HG03039 (cell line): Measurements from ENCODE around the gene RGS6.

Source experiments
- ATAC-seq: cut with Tn5 transposase; IDR thresholded peaks from one replicate; pipeline ENCODE4 v1.9.1; 2021; ENCODE audit warnings: mild to moderate bottlenecking, moderate library complexity; ENCODE audit not compliant: unreplicated experiment

RGS6 gene

DNA sequence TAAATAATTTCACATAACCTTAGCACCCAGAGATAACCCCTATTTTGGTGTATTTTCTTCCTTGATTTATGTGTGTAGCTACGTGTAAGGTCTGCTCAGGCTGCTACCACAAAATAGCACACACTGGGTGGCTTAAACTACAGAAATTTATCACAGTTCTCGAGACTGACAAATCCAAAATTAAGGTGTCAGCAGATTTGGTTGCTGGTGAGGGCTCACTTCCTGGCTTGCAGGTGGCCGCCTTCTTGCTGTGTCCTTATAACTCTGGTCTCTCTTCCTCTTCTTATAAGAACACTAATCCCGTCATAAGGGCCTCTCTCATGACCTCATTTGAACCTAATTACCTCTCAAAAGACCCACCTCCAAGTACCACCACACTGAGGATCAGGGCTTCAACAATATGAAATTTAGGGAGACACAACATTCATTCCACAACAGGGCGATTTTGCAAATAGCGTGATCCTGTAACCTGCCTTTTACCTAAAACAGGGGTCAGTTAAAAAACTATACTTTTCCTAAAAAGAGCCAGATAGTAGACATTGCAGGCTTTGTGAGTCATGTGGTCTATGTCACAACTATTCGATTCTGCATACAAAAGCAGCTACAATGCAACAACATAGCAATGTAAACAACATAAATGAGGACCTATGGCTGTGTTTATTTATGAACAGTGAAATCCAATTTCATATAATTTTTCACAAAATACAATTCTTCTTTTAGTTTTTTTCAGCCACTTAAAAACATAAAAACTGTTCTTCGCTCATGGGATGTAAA lies 589.9 kb downstream of the RGS6 start:
- ATAC-seq: no peak

DNA sequence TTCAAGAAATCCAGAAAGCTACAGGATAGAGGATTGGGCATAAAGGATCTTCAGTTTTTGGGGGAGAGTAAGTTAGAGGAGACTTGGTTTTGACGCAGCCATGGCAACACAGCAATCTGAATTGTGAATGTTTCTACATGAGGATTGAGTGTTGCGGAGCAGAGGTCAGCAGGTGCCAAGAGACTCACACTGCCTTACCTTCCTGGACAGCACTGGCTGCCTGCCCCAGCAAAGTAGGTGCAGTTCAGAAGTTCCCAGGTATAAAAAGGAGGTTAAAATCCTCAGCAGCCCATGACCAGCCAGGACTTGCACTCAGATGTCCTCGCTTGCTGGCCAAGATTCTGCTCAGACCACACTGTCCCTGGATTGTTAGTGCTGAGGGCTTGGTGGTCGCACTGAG lies 590.6 kb downstream of the RGS6 start:
- ATAC-seq: no peak

DNA sequence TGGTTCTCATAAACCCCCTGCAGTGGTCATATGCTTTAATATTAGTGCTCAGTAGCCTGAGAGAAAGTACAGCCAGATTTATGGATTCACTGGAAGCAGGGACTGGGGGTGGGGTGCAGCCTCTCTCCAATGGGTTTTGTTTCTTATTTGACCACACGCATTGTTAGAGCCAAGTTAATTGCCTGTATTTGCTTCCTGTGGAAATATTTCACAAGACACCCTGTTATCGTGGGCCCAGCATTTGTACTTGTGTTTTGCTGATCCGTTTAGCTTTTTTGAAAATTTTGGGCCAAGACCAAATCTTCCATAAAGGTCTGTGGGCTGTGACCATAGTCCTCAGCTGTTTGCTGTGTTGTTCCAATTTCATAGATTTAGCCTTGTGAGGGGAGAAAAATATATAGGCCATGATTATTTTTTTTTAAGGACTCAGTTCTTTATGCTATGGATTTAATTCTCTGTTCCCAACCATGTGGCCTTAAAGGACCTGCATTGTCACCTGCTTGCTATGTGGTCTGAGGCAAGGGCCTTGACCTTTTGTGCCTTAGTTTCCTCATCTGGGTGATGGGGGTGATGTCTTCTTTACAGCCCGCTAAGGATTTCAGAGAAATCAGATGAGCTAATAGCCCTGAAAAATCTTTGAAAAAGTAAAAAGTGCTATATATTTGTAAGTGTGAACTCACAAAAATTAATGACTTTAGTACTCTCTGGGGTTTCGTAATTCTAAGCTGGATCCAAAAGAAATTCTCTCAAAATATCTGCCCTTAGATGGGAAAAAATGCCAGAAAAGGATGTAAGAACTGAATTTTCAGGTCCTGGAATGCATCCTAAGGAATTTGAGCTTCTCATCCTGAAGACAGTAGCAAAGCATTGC lies 591.4 kb downstream of the RGS6 start:
- no peak for ATAC-seq

DNA sequence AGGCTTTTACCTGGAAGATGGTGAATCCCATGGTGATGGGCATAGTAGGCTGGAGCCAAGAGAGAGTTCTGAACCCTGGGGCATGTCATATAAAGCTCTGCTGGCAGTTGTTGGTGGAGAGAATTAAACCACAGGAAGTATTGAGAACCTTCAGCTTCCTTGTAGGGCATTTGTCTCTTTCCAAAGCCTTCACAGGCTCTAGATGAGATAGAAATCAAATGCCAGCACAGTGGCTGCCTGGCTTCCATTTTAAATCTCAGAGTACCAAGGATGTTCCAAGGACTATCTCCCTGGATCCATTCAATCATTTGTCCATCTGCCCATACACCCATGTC lies 592.0 kb downstream of the RGS6 start:
- no peak for ATAC-seq

DNA sequence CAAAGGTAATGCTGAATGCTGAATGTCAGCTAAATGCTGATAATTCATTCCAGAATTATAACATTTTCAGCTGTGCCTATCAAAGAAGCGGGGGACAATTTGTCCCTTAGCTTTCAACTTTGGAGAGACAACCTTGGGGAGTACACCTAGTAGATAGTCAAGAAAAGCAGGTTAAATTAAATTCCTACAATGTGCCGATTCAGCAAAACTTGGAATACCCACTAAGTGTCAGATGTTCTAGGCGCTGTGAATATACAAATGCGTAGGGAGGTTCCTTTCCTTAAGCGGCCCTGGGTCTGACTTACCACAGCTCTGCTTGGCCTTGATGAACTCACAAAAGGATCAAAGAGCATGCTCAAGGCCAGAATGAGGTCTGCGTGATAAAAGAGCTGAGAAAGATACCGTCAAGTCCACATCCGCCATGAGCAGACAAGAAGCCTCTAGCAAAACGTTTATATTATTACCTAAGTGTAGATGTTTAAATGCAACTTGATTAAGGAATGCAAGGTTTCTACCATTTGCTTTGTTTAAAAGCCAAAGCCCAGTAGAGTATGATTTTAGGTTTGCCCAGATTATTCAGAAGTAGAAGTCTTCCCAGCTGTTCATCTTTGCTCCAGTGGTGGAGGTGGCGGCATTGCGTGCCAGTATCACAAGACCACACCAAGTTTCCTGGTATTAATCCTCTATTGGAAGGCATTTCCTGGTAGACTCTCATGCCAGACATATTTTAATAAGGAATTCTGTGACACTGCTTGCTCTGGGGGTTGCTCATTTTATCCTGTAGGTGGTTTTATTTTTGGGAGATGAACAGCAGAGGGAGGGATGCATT lies 593.1 kb downstream of the RGS6 start:
- ATAC-seq: no peak

DNA sequence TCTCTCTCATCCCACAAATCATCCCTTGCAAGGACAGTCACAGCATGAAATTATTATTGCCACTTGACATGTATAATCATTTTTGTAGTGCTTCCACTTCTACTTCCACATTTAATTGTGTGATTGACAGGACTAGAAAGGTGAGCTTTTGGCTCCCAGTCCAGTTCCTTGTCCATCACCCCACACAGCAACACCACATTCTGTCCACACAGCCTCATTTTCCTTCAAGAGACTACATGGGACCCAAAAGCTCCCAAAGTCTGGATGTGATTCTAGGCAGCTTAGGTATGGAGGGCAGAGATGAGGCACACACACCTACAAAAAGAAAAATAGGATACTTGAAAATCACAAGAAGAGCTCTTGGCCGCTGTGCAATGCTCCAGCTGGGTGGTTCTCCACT lies 595.4 kb downstream of the RGS6 start:
- ATAC-seq: no peak

DNA sequence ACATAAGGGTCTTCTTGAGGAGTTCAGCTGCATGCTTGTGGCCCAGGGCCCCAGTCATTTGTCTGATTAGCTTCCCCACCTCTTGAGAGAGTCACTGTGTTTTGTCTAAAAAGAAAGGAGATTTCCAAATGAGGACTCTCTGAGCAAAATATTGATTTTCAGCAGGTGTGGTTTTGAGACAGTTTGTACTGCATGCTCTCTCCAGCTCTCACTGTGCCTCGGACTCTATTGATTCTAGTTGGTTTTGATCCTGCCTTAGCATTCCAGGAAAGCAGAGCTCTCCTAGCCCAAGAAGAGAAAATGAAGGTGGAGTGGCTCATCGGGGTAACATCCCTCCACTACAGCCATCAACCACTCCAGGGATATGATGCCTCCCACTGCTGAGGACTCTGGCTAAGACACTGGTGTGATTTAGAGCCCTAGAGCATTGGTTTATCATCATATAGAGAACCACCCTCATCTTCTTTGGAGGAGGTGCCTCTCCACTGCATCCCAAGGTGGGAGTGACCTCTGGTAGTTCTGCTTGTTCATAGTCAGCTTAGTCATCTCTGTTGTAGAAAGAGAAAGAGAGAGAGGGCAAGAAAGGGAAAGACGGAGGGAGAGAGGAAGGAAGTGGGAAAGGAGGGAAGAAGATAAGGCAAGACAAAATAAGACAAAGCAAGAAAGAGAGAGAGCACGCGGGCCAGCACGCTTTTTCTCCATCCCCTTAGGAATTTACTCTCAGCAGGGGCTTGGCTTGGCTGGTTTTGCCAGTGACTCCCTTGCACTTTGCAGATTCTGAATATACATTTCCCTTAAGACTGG lies 596.0 kb downstream of the RGS6 start:
- no peak for ATAC-seq

DNA sequence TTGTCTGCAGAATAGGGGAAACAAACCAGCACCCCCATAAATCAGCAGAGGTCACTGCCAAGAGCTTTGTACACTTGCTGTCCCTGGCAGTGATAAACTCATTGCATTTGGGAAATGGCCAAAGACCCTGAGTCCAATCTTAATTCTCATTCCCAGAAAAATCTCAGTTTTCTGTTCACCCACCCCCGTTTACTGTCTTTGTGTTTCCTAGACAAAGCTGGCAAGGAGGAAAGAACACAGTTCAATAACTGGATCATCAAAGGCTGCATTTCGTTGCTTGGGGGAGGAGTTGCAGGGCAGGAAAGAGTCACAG lies 596.6 kb downstream of the RGS6 start:
- no peak for ATAC-seq

DNA sequence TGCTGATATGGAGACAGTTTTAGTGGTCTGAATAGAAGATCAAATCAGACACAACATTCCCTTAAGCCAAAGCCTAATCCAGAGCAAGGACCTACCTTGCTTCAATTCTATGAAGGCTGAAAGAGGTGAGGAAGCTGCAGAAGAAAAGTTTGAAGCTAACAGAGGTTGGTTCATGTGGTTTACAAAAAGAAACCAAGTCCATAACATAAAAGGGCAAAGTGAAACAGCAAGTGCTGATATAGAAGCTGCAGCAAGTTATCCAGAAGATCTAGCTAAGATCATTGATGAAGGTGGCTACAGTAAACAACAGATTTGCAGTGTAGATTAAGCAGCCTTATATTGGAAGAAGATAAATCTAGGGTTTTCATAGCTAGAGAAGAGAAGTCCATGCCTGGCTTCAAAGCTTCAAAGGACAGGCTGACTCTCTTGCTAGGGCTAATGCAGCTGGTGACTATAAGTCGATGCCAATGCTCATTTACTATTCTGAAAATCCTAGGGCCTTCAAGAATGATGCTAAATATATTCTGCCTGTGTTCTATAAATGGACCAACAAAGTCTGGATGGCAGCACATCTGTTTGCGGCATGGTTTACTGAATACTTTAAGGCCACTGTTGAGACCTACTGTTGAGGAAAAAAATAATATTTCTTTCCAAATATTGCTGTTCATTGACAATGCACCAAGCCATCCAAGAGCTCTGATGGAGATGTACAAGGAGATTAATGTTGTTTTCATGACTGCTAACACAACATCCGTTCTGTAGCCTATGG lies 600.6 kb downstream of the RGS6 start:
- no peak for ATAC-seq

DNA sequence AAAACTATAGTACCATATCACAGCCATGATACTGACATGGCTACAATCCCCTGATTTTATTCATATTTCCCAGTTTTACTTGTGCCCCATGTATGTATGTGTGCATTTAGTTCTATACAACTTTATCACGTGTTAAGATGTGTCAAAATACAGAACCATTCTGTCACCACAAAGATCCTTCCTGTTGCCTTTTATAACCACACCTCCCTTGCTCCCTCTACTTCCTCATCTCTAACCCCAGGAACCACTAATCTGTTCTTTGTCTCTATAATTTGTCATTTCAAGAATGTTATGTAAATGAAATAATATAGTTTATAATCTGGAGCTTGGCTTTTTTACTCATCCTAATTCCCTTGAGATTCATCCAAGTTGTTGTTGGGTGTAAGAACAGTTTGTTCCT lies 603.3 kb downstream of the RGS6 start:
- no peak for ATAC-seq

DNA sequence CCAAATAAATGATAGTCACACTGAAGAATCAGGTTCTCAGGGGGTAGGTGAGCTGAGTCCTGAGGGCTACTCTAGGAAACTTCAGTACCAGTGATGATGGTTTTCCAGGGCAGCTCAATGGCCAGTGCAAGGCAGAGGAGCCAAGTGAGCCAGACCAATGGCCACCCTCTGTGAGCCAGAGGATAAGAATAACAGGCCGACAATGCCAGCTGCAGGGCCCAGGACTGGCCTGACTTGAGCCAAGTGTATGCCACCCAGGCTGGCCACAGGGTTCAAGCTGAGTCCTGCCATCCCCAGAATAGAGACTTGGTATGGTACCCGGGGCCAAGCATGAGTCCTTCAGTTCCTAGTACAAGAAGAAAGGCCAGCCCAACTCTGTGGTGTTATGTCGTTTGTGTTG lies 606.2 kb downstream of the RGS6 start:
- no peak for ATAC-seq

DNA sequence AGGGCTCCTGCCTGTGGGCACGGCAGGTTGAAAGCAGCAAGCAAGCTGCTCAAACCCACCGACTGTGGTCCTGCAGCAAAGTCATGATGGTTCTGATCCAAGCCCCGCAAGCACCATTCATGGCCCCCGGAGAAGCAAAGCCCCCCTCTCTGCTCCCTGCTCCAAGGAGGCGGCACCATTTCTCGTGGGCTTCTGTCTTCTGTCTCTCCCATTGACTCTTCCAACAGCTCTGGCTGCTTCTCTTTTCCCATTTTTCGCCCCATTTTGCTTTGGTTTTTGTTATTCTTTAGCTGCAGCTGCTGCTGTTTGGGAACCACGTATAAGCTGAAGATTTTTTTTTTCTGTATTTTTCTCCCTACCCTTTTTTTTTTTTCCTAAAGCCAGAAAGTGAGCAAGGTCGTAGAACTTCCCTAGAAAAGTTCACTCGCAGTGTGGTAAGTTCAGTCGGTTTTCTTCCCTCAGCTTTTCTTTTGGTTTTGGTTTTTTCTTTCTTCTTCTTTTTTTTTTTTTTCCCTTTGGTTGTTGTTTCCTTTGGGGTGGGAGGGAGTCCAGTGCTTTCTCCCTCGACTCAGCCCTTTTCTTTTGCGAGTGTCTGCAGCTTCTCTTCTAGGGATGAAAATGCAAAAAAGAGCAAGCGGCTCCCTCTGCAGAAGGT lies 607.6 kb downstream of the RGS6 start:
- no peak for ATAC-seq

DNA sequence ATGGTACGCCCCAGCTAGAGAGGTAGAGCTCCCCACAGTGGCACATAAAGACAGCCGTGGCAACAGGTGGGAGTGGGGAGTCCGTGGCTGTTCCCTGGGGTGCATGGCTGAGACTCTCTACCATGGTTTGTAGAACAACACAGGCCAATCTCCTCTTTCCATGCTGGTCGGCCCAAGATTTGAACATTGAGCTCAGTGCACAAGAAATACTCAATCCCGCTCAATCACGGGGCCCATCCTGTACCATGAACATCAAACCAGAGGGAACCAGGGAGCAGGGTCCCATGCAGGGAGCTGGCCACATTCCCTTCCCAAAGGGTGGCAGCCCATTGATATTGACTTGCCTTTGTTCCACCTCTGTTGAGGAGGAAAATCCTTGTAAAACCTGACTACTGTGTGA lies 608.6 kb downstream of the RGS6 start:
- no peak for ATAC-seq

DNA sequence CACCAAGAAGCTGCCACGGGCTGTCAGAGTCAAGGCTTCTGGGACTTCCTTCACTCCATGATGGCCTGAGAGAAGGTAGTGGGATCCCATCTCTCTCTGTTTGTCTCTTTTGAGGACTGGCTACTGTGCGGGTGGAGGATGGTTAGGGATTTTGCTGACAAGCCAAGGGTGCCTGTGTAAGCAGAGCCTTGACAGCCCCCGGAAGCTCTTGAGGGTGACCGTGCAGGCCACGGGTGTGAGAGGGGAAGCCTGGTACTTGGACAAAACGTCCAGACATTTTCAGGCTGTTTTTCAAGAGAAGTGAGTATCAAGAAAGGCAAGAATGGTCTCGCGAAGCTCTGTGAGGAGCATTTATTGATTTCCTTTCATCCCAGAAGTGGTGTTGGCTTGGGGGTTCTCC lies 609.3 kb downstream of the RGS6 start:
- ATAC-seq: no peak

DNA sequence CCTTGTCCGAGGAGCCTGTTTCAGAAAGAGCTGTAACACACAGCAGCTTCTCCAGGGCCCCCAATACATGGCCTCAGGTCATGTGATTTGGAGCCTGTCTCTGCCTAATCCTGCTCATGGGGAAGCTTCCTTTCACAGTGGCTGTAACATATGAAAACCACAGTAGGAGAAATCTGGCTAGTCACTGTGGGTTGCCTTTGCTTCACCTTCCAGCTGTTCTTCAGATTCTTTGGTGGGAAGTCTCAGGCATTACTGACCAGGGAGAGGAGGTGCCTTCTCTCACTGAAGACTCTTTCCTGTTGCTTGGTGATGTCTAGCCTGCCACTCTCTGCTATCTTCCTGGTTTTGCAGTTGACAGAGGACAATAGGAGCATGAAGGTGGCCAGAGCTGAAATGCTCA lies 611.1 kb downstream of the RGS6 start:
- no peak for ATAC-seq

DNA sequence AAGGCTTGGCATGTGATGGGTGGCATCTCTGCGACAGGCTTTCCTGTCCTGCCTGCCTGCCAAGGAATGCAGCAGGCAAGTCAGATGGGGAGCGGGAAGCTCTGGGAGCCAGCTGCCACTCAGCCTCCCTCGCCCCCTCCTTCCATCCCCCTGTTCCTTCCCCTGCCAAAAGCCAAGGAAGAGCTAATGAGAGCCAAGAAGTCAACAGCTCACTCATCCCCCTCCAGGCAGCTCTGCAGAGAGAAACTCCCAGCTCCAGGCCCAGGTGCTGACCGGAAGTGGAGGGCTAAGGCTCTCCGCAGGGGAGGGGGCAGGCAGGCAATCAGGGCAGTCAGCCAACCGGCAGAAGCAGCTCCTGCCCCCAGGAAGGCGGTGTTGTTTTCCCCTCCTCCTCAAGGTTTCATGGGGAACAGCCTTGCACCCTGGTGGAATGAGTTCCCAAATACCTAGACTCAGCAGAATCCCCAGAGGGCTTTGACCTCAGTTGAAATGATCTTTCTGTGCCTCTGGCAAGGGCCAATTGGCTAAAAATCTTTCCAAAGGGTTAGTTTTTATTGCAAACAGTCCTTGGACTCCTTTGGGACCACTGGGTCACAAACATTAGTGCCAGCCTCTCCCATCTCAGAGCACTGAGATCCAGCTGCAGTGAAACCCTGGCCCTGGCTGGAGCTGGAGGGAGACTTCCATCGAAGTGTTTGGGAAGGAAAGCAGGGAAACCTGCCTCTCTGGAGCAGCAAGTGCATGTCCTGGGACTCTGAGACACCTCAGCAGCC lies 612.6 kb downstream of the RGS6 start:
- ATAC-seq: no peak

DNA sequence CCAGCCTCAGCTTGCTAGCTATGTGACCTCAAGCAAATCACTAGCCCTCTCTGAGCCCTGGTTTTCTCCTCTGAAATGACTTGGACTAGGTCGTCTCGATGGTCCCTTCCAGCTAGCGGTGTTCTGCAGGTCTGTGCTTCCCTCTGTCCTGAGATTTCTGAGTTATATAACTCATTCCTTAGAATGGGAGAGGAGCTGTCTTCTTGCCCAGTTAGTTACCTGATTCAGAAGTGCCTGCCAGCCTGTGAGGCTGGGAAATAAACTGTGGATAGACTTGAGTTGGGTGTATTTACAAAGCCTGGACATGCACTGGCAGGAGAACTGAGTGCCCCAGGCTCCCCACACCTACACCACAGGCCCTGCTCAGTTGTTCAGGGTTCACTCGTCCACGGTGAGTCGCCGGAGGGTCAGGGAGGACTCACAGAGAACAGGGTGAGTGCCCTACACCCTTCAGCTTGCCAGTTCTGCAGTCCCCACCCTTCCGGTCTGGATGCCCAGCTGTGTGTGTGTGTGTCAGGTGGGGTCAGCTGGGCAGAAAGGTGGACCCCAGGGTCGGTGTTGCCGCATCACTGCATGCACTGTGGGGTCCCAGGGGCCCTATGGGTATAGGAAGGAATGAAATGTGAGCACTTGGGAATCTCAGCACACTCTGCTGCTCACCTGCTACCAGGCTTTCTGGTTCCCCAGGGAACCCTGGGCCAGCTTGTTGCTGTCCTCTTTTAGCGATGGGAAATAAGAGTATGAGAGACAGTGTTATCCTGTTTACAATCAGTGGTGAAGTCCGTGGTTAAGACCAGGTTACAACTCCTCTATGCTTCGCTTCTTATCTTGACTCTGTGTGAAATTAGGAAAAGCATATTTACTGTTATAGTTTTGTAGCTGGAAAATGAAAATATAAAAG lies 613.4 kb downstream of the RGS6 start:
- no peak for ATAC-seq
